NOMO-1 (cell line): Measurements from ENCODE around the gene NLRC3.
A peak's percentile ranks its signal among the peaks of the same experiment; 100 is the strongest.

Experiments used
- DNase-seq, 2 experiments: peaks; one replicate each; lab custom pipeline; 2025; ENCODE audit not compliant: unreplicated experiment in 2 of 2; lab: John Stamatoyannopoulos, UW

Gene NLRC3

GRCh38 chr16:3581392-3581791 lies 4.2 kb upstream of the NLRC3 start:
- DNase-seq = no peak

GRCh38 chr16:3580686-3581085 lies 3.5 kb upstream of the NLRC3 start:
- no peak for DNase-seq

- peak; percentile 64 for DNase-seq
These were observed 3.0 kb upstream of the NLRC3 start for GRCh38 chr16:3580251-3580651.

- no peak for DNase-seq
These were observed 2.6 kb upstream of the NLRC3 start for GRCh38 chr16:3579776-3580175.

DNA sequence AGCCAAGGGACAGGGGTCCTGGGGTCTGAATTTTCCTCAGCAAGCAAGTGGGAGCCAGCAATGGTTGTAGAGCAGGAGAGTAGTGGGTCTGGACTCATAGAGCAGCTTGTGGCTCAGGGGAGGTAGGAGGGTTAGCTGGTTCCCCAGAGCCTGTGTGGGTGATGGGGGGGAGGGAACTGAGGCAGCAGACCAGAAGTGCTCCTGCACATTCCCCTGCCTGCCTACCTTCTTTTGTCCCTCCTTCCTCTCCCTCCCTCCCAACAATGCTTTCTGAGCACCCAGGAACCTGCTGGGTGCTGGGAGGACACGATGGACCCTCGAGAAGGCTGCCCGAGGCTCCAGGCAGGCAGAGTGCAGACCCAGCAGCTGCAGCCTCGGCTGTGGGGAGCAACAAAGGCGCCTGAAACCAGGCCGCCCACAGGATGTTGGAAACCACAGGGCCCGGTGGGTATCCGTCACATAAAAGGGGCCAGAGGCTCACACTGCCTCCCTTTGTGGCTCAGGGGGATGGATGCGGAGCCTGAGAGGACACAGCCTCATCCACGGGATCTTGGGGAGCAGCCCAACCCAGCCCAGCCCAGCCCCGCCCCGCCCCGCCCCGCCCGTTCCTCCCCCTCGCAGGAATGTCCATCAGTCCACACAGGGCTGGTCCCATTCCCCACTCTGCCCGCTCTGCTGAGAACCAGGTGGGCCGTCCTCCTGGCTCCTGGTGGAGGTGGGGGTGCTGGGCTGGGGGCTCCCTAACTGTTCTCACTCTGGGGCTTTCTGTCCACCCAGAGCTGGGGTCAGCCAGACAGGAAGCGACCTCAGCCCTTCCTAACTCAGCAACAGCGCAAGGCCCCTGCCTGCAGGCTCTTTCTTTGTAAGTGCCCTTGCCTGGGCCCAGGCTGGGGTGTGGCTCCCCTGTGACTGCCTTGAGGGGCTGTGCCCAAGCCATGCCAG lies 1.7 kb upstream of the NLRC3 start:
- DNase-seq = peak; percentile 28 to 35

DNA sequence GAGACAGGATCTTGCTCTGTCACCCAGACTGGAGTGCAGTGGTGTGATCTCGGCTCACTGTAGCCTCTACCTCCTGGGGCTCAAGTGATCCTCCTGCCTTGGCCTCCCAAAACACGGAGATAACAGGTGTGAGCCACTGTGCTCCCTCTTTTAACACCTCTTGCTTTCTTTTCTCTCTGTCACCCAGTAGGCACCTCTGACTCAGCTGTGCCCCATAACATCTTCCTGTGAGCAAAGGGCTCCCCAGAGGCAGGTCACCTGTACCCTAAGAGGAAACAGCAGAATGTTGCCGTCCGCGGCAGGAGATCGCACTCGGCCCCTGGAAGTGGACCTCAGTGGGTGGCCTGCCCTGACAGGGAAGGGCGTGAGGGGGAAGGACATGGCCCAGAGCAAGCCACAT lies 918 bp upstream of the NLRC3 start:
- no peak for DNase-seq

GRCh38 chr16:3576211-3576610 lies 992 bp downstream of the NLRC3 start:
- DNase-seq = no peak

GRCh38 chr16:3575491-3575890 lies 1.7 kb downstream of the NLRC3 start:
- no peak for DNase-seq

DNA sequence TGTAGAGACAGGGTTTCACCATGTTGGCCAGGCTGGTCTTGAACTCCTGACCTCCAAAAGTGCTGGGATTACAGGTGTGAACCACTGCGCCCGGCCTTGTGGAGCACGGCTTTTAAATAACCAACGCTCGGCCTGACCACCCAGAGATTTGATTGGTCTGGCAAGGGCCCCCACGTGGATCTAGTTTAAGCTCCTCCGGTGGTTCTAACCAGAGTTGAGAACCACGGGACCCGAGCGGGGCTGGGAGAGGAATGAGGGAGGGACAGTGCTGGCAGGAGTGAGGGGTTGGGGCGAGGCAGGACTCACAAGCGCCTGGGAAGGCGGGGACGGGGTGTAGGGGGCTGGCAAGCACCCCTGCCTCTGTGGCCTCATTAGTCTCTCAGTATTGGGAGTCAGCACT lies 3.0 kb downstream of the NLRC3 start:
- DNase-seq = no peak

DNA sequence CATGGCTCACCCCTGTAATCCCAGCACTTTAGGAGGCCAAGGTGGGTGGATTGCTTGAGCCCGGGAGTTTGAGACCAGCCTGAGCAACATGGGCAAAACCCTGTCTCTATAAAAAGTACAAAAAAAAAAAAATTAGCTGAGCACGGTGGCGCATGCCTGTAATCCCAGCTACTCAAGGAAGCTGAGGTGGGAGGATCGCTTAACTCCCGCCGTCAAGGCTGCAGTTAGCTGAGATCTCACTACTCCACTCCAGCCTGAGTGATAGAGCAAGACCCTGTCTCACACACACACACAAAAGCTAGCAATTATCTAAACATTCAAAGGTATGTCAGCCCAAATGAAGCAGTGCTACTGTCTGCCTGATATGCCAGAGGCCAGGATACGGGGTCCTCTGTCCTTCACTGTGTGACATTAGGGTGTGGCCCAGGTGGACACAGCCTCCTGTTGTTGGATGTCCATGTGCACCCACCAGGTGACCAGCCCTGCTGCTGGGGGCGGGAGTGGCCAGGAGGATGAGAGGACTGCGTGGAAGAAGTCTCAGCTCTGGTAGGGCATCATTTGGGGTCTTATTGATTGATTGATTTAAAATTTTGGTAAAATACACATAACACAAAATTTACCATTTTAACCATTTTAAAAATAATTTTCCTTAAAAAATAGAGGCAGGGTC lies 3.9 kb downstream of the NLRC3 start:
- no peak for DNase-seq

DNA sequence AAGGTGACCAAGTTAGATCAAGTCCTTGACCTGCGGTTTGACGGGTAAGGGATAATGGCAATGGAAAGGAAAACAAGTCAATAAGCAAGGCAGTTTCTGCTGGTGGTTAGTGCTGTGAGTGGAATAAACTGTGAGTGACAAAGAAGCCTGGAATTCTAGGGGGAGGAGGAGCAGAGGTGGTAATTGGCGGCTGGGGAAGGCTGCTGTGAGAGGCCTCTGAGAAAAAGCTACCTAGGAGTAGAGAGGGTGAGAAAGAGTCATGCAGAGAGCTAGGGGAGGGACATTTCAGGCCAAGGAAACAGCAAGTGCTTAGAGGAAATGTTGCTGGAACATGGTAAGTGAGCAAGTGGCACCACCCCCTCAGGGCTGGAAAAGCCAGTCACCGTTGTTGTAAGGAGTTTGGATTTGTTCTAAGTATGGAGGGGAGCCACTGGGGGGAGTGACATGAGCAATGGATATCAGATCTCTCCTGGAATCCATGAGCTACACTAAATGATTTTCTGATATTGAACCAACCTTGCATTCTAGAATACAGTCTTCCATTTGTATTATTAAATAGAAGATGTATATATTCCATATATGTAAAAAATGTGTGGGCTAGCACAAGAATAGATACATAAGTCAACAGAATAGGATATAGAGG lies 6.7 kb downstream of the NLRC3 start:
- DNase-seq = no peak

- DNase-seq = no peak
These were observed 7.4 kb downstream of the NLRC3 start for GRCh38 chr16:3569851-3570250.

GRCh38 chr16:3566990-3567389 lies 10.2 kb downstream of the NLRC3 start:
- no peak for DNase-seq

DNA sequence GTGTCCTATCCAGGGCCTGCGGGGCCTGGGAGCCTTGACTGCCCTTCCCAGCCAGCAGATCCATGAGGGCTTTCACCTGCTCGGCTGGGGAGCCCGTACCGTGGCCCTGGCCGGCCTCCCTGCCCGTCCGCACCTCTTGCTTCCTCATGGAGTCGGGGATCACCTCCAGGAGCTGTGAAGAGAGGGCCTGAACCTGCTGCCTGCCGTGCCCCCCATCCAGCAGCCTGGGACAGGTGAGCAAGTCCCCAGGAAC lies 12.4 kb downstream of the NLRC3 start:
- DNase-seq = no peak

DNA sequence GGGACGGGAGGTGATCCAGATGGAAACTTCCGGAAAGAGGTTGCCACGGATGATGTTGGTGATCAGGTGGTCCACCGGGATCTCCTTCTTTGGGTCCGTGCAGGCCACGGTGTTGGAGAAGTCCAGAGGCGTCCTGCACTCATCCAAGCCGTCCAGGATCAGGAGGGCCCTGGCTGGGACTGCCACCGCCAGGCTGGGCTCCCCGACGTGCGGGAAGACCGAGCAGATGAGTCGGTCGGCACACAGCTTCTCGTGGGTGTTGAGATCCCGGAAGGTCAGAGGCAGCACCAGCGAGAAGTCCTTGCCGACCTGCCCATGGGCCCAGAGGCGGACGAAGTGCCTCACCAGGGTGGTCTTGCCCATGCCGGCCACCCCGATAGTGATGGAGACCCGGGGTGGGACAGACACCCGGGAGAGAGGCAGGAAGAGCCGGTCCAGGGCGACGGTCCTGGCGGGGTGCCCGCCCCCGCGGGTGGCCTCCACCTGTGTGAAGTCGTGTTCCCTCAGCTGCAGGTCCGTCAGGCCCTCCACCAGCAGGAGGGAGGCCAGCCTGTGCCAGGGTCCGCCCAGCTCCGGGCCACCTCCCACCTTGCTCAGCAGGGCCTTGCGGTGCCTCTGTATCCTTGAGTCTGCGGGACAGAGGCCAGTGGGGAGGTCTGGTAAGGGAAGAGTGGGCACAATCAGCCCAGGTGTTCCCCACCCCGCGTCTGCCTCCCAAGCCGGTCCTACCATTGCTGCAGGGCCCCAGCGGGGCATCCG lies 12.9 kb downstream of the NLRC3 start:
- DNase-seq = no peak

DNA sequence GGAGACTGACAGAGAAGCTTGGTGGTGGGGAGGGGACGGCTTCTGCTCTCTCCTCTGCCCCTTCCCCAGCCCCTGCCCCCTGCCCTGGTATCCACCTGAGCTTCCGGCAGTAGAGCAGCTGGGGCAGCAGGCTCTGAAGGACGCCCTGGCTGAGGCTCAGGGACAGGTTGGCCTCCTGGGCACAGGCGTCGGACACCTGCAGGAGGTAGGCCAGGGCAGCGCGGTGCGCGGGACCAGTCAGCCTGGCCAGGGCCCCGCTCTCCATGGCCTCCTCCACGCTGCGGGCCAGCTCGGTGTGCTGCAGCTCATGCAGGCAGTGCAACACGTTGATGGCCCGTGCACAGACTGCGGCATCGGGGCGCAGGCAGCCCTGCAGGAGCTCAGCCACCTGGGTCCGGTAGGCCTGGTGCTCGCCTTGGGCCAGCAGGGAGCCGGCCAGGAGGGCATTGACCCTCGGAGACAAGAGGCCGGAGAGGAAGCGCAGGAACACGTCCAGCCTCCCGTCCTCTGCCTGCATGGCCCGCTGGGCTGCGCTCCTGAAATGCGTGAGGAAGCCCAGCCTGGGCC lies 14.2 kb downstream of the NLRC3 start:
- DNase-seq = no peak

DNA sequence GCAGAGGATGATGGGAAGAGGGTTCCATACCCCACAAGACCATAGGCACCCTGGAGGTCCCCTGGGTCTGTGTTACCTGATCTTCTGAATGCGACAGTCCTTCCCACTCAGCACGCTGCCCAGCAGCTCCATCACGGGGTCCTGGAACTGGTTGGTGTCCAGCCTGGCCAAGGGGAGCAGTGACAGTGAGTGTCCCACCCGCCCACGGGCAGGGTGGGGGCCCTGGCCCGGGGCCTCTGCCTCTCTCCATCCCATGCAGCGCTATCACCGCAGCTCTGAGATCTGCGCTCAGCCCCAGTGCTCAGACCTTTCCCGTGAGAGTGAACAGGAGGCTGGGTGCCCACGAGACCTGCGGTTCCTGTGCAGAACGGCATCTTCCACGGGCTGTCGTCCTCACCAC lies 15.6 kb downstream of the NLRC3 start:
- no peak for DNase-seq

DNA sequence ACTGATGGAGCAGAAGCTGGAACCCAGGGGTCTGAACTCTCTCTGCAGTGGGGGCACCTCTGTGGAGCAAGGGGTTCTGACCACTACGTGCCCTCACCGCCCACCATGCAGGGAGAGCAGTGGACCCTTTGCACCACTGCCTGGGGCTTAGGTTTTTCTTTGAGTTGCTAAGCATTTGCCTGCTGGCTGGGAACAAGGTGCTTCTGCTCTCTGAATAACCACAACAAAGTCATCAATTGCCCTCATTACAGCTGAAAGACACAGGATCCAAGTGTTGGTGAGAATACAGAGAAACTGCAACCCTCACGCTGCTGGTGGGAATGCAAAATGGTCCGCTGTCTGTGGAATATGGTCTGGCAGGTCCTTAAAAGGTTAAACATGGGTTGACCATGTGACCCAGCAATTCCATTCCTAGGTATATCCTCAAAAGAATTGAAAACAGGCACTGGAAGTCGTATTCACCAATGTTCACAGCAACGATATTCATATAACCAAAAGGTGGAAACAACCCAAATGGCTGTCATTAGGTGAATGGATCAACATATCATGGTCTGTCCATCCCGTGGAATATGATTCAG lies 22.8 kb downstream of the NLRC3 start:
- DNase-seq = no peak

- DNase-seq = no peak
These were observed 23.9 kb downstream of the NLRC3 start for GRCh38 chr16:3553138-3553923.
